H1 (cell line): Measurements from ENCODE around the gene CMSS1. TPM values are rescaled to one million over a fixed set of nuclear protein-coding genes. Genes with fewer than 3 reads are reported as not detected.

Experiments used
- CTCF ChIA-PET: fragments of 300-600 bp; sonication (Branson Sonifier 250); formaldehyde crosslinking; loops from one replicate; lab custom pipeline; 2021; ENCODE audit not compliant: partially characterized antibody; lab: Charles Lee
- POLR2A ChIA-PET: fragments of 300-600 bp; sonication (Branson Sonifier 250); formaldehyde crosslinking; loops from one replicate; lab custom pipeline; 2021; ENCODE audit warnings: inconsistent platforms; ENCODE audit not compliant: partially characterized antibody; lab: Charles Lee
- DNase-seq, 2 experiments: peaks; one replicate each; pipeline versions ENCODE4 v3.0.0 to v3.0.0-alpha.2; 2010 to 2022; ENCODE audit warnings: low spot score in 2 of 2, low read depth in 1 of 2, mixed read lengths in 1 of 2
- FAIRE-seq: peaks from 2 replicates; lab custom pipeline; 2011; peaks lifted over from hg19 to GRCh38; lab: Jason Lieb, UNC
- H2AFZ ChIP-seq: 2 replicates; pipeline ENCODE4 v1.8.1; 2012; ENCODE audit warnings: low read length, inconsistent platforms
- H2AK5ac ChIP-seq: 2 replicates; pipeline ENCODE4 v1.6.1; 2013; ENCODE audit warnings: low read depth, low read length
- H2BK120ac ChIP-seq: replicated peaks from 2 replicates; pipeline ENCODE3; 2013; ENCODE audit warnings: low read depth, low read length, inconsistent platforms
- H2BK12ac ChIP-seq: 2 replicates; pipeline ENCODE4 v1.6.1; 2013; ENCODE audit warnings: low read depth, low read length
- H2BK15ac ChIP-seq: 2 replicates; pipeline ENCODE4 v1.6.1; 2013; ENCODE audit warnings: low read length
- H2BK20ac ChIP-seq: 2 replicates; pipeline ENCODE4 v1.6.1; 2013; ENCODE audit warnings: low read length
- H2BK5ac ChIP-seq: 2 replicates; pipeline ENCODE4 v1.6.1; 2013; ENCODE audit warnings: low read depth, low read length
- H3K14ac ChIP-seq: 2 replicates; pipeline ENCODE4 v1.6.1; 2013; ENCODE audit warnings: inconsistent platforms; ENCODE audit not compliant: insufficient read length
- H3K18ac ChIP-seq: 2 replicates; pipeline ENCODE4 v1.6.1; 2013; ENCODE audit warnings: low read length; ENCODE audit errors: extremely low read depth
- H3K23ac ChIP-seq: 2 replicates; pipeline ENCODE4 v1.6.1; 2013; ENCODE audit warnings: inconsistent platforms; ENCODE audit not compliant: insufficient read length
- H3K23me2 ChIP-seq: 2 replicates; pipeline ENCODE4 v1.6.1; 2013; ENCODE audit warnings: low read depth, low read length
- H3K27ac ChIP-seq: 2 replicates; pipeline ENCODE4 v1.6.1; 2011; ENCODE audit warnings: low read depth, low read length, inconsistent platforms
- H3K27me3 ChIP-seq, 4 experiments: replicated peaks in 1 of 4; 1 replicate in 1 of 4; 2 replicates in 3 of 4; pipeline versions ENCODE4 v1.6.1 to v1.8.1; 2011 to 2013; ENCODE audit warnings: low read length in 3 of 4, mild to moderate bottlenecking in 3 of 4, inconsistent platforms in 2 of 4, mixed read lengths in 2 of 4, moderate library complexity in 1 of 4; ENCODE audit not compliant: control insufficient read depth in 3 of 4, insufficient read depth in 3 of 4; ENCODE audit errors: extremely low read depth in 1 of 4
- H3K36me3 ChIP-seq, 4 experiments: 2 replicates each; pipeline versions ENCODE4 v1.6.1 to v1.8.1; 2011 to 2013; ENCODE audit warnings: mild to moderate bottlenecking in 4 of 4, low read length in 3 of 4, moderate library complexity in 2 of 4, control low read depth in 1 of 4, inconsistent platforms in 1 of 4; ENCODE audit not compliant: insufficient read depth in 4 of 4, control insufficient read depth in 2 of 4
- H3K4ac ChIP-seq: replicated peaks from 2 replicates; pipeline ENCODE3; 2013; ENCODE audit warnings: low read length, low read depth, mixed read lengths, inconsistent platforms; ENCODE audit not compliant: insufficient read length
- H3K4me1 ChIP-seq, 4 experiments: replicated peaks in 1 of 4; 1 replicate in 1 of 4; 2 replicates in 3 of 4; pipeline versions ENCODE4 v1.6.1 to v1.8.1; 2011 to 2013; ENCODE audit warnings: low read length in 3 of 4, inconsistent platforms in 2 of 4, mixed read lengths in 1 of 4; ENCODE audit not compliant: insufficient read depth in 4 of 4, control insufficient read depth in 3 of 4
- H3K4me2 ChIP-seq, 2 experiments: 2 replicates each; pipeline versions ENCODE4 v1.6.1 to v1.8.1; 2011 to 2013; ENCODE audit warnings: low read depth in 2 of 2, low read length in 2 of 2, control low read depth in 1 of 2, inconsistent platforms in 1 of 2, mild to moderate bottlenecking in 1 of 2; ENCODE audit not compliant: insufficient read depth in 1 of 2
- H3K4me3 ChIP-seq, 4 experiments: fragments of 200-600, 300-600 bp in 1 of 4; sonication (generic), shearing (Covaris generic), sonication (Bioruptor Twin) in 1 of 4; 2 replicates each; pipeline versions ENCODE4 v1.5.1 to v1.8.1; 2011 to 2016; ENCODE audit warnings: low read length in 4 of 4, low read depth in 3 of 4, control low read depth in 2 of 4, inconsistent platforms in 2 of 4, mild to moderate bottlenecking in 2 of 4, mixed read lengths in 1 of 4, moderate library complexity in 1 of 4; ENCODE audit not compliant: insufficient read depth in 2 of 4; ENCODE audit errors: extremely low read depth in 1 of 4
- H3K56ac ChIP-seq: replicated peaks from 2 replicates; pipeline ENCODE3; 2013; ENCODE audit warnings: low read depth, mild to moderate bottlenecking, mixed read lengths, low read length, inconsistent platforms; ENCODE audit not compliant: insufficient read length
- H3K79me1 ChIP-seq: 2 replicates; pipeline ENCODE4 v1.6.1; 2013; ENCODE audit warnings: low read depth, low read length, control low read depth
- H3K79me2 ChIP-seq, 2 experiments: 2 replicates each; pipeline versions ENCODE4 v1.6.1 to v1.8.1; 2012 to 2013; ENCODE audit warnings: low read length in 2 of 2, mild to moderate bottlenecking in 2 of 2, inconsistent platforms in 1 of 2; ENCODE audit not compliant: insufficient read depth in 2 of 2, control insufficient read depth in 1 of 2
- H3K9ac ChIP-seq, 4 experiments: replicated peaks in 1 of 4; 1 replicate in 1 of 4; 2 replicates in 3 of 4; pipeline versions ENCODE4 v1.6.1 to v1.8.1; 2011 to 2013; ENCODE audit warnings: low read depth in 3 of 4, low read length in 3 of 4, control low read depth in 2 of 4, mild to moderate bottlenecking in 2 of 4, moderate library complexity in 2 of 4, inconsistent platforms in 1 of 4; ENCODE audit errors: extremely low read depth in 1 of 4
- H3K9me3 ChIP-seq, 2 experiments: 2 replicates each; pipeline versions ENCODE4 v1.6.1 to v1.8.1; 2012 to 2013; ENCODE audit warnings: mild to moderate bottlenecking in 2 of 2, moderate library complexity in 2 of 2, control low read depth in 1 of 2, inconsistent platforms in 1 of 2, low read depth in 1 of 2, low read length in 1 of 2, mixed read lengths in 1 of 2; ENCODE audit not compliant: insufficient read depth in 2 of 2
- H4K20me1 ChIP-seq, 2 experiments: replicated peaks in 1 of 2; 2 replicates each; pipeline versions ENCODE3 to v1.8.1; 2011 to 2013; ENCODE audit warnings: inconsistent platforms in 2 of 2, low read length in 2 of 2, mild to moderate bottlenecking in 1 of 2; ENCODE audit not compliant: insufficient read depth in 2 of 2, control insufficient read depth in 1 of 2
- H4K5ac ChIP-seq: 2 replicates; pipeline ENCODE4 v1.6.1; 2013; ENCODE audit warnings: low read length, low read depth, mixed read lengths, inconsistent platforms; ENCODE audit not compliant: insufficient read length
- H4K8ac ChIP-seq: 2 replicates; pipeline ENCODE4 v1.8.0; 2013; ENCODE audit warnings: mild to moderate bottlenecking, moderate library complexity, low read length, inconsistent platforms; ENCODE audit not compliant: insufficient read depth; ENCODE audit errors: extremely low read depth
- H4K91ac ChIP-seq: replicated peaks from 2 replicates; pipeline ENCODE3; 2013; ENCODE audit warnings: low read length, mixed read lengths, inconsistent platforms; ENCODE audit not compliant: insufficient read length
- BRCA1 ChIP-seq: IDR thresholded peaks from 2 replicates; pipeline ENCODE4 v1.6.1; 2012; ENCODE audit warnings: low read depth, low read length, improper control_type of control experiment
- CBX8 ChIP-seq: fragments of 300-800, 300-1000 bp; sonication (generic); IDR thresholded peaks from 2 replicates; pipeline ENCODE4 v1.7.1; 2016; ENCODE audit warnings: low read depth, low read length, borderline replicate concordance
- EGR1 ChIP-seq: IDR thresholded peaks from 2 replicates; pipeline ENCODE4 v1.6.1; 2011; ENCODE audit warnings: low read depth, low read length, borderline replicate concordance
- EP300 ChIP-seq, 2 experiments: IDR thresholded peaks; 1 replicate in 1 of 2; 2 replicates in 1 of 2; pipeline ENCODE4 v1.6.1; 2011 to 2012; ENCODE audit warnings: low read depth in 2 of 2, low read length in 2 of 2, mild to moderate bottlenecking in 2 of 2, borderline replicate concordance in 1 of 2, inconsistent platforms in 1 of 2, moderate library complexity in 1 of 2
- GABPA ChIP-seq: IDR thresholded peaks from 2 replicates; pipeline ENCODE4 v1.6.1; 2011; ENCODE audit warnings: mild to moderate bottlenecking, low read length, moderate library complexity, borderline replicate concordance; ENCODE audit not compliant: insufficient read depth
- MAFK ChIP-seq: IDR thresholded peaks from 2 replicates; pipeline ENCODE4 v1.6.1; 2012; ENCODE audit warnings: low read depth, mild to moderate bottlenecking, improper control_type of control experiment, low read length
- NANOG ChIP-seq: IDR thresholded peaks from 2 replicates; pipeline ENCODE4 v1.6.1; 2011; ENCODE audit warnings: low read length, low read depth, mild to moderate bottlenecking, inconsistent platforms; ENCODE audit not compliant: insufficient read depth, poor library complexity, severe bottlenecking
- RBBP5 ChIP-seq: IDR thresholded peaks from 2 replicates; pipeline ENCODE4 v1.7.1; 2012; ENCODE audit warnings: low read depth, mild to moderate bottlenecking, inconsistent platforms, low read length, moderate library complexity, borderline replicate concordance
- RXRA ChIP-seq: IDR thresholded peaks from 2 replicates; pipeline ENCODE4 v1.6.1; 2011; ENCODE audit warnings: low read depth, mild to moderate bottlenecking, low read length, moderate library complexity; ENCODE audit not compliant: insufficient read depth
- SP2 ChIP-seq: IDR thresholded peaks from 2 replicates; pipeline ENCODE4 v1.6.1; 2012; ENCODE audit warnings: mild to moderate bottlenecking, low read length, inconsistent platforms
- SP4 ChIP-seq: IDR thresholded peaks from 2 replicates; pipeline ENCODE4 v1.6.1; 2012; ENCODE audit warnings: low read length, inconsistent platforms
- TAF7 ChIP-seq: optimal IDR thresholded peaks from 2 replicates; pipeline ENCODE3; 2011; ENCODE audit warnings: low read depth, mild to moderate bottlenecking, inconsistent platforms, low read length, moderate library complexity, borderline replicate concordance
- ZNF274 ChIP-seq: IDR thresholded peaks from 2 replicates; pipeline ENCODE4 v1.7.0; 2012; ENCODE audit warnings: low read length, borderline replicate concordance; ENCODE audit errors: extremely low read depth
- WGBS, 2 experiments: shearing (Covaris generic) in 1 of 2; methylation state at CpG; one replicate each; pipeline versions ENCODE4 v1.1.6 to v1.1.7; 2013 to 2015; ENCODE audit warnings: low lambda C conversion rate in 2 of 2, mixed read lengths in 2 of 2, inconsistent platforms in 1 of 2, low coverage in 1 of 2, missing lambda C conversion rate in 1 of 2; ENCODE audit not compliant: insufficient replicate concordance in 2 of 2, insufficient coverage in 1 of 2, insufficient read length in 1 of 2; ENCODE audit errors: extremely low coverage in 1 of 2, missing lambda C conversion rate in 1 of 2; 5-methylcytosine and 5-hydroxymethylcytosine counted together
- polyA plus RNA-seq, 7 experiments: library from polyadenylated mRNA; depleted of rRNA in 3 of 7; stranded (reverse) in 5 of 7; unstranded in 2 of 7; fragments of >200 nt in 5 of 7; fragments of 200-250 nt in 2 of 7; gene quantifications; 1 replicate in 5 of 7; 2 replicates in 1 of 7; 4 replicates in 1 of 7; pipeline versions ENCODE4 v1.2.1 to v1.2.3, GENCODE V29; 2011 to 2013; ENCODE audit warnings: missing spikeins in 2 of 7, mixed read lengths in 2 of 7
- total RNA-seq: library from RNA; stranded (reverse); fragmentation: NEBNext Ultra II Directional; extraction: Animal tissue kit (Norgen Biotek cat#: 25700); gene quantifications from 2 replicates; pipeline ENCODE4 v1.2.1, GENCODE V29; 2021

Gene CMSS1
- total and polyA plus RNA-seq, 2 of the 8 experiments (the other 6 are each of a cell fraction or from before 2014, with no cell fraction given), result 15.2 to 75.1 TPM

DNA sequence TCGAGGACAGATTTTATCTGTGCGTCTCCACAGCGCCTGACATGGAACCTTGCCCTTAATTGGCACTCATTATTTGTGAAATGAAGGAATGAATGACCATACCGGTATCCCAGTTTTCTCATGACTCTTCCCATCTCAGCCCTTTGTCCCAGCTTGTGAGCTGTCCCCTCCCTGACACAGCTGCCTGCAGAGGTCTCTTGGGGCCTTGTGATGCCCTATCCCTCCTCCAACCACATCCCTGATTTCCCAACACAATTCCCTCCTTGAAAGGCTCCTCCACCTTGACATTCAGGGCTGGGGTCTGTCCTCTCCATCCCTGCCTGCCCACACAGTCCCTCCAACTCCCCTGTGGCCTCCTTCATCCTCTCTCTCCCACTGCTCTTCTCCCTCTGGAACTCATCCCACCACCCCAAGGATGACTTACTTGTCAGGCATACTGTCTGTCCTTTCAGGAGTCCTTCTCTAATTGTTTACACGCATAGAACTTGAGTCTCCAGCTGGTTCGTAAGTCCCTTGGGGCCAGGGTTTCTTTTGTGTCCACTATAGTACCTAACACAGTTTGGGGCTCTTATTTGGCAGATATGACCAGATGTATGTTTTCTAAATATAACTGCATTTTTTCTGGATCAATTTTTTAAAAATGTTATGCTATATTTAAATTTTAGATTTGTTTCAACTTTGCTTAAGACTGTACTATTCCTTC, 332.2 kb downstream of the CMSS1 start:
- H3K36me3 ChIP-seq, result peaks cover 0 to 4% (median 0%) of the 10 kb centered on the region in 4 experiments; a peak in 1 of 8 replicates
- no peak overlapping the region for H3K56ac ChIP-seq
- TF ChIP-seq BRCA1, result no peak
- TF ChIP-seq ZNF274, result no peak
- no peak for TF ChIP-seq RXRA
- TF ChIP-seq SP2, result no peak
- no peak for TF ChIP-seq EP300 (IDR thresholded peaks at IDR 0.05; ENCODE audit: borderline replicate concordance in 1 of 2, low read depth in 2 of 2, low read length in 2 of 2)
- TF ChIP-seq TAF7, result no peak
- TF ChIP-seq NANOG, result no peak
- TF ChIP-seq SP4, result no peak
- TF ChIP-seq RBBP5, result no peak
- TF ChIP-seq MAFK, result no peak
- no peak for TF ChIP-seq CBX8
- no peak for TF ChIP-seq EGR1
- no peak for TF ChIP-seq GABPA

More for the DNA sequence above, 332.2 kb downstream of the CMSS1 start:
- no peak overlapping the region for H3K23ac ChIP-seq
- H3K4me1 ChIP-seq, result no peaks in the 10 kb centered on the region
- WGBS, 2 experiments, result 92% methylated on average over 6 of the region's 6 CpGs; no CpG with 5 or more reads in 1 of the 2 experiments
- H2AFZ ChIP-seq, result no peak overlapping the region
- no peak overlapping the region for H3K4ac ChIP-seq
- no peak overlapping the region for H3K18ac ChIP-seq
- H3K27ac ChIP-seq, result no peak overlapping the region
- H2BK15ac ChIP-seq, result no peak overlapping the region
- POLR2A ChIA-PET, result no interaction called here
- CTCF ChIA-PET, result interaction anchor here (0.6 to 1.3 kb wide), 3 partner anchors 37 to 105 kb away, joined by 3 read pairs; no protein-coding TSS in a partner anchor
- no peaks in the 10 kb centered on the region for H3K23me2 ChIP-seq
- H4K91ac ChIP-seq, result no peak overlapping the region
- H4K20me1 ChIP-seq, result no peaks in the 10 kb centered on the region
- H3K9me3 ChIP-seq, result no peaks in the 10 kb centered on the region
- no peak for FAIRE-seq
- no peak for DNase-seq
- H2BK120ac ChIP-seq, result no peak overlapping the region
- no peak overlapping the region for H3K4me2 ChIP-seq
- H3K79me1 ChIP-seq, result no peaks in the 10 kb centered on the region
- H4K5ac ChIP-seq, result no peak overlapping the region
- H4K8ac ChIP-seq, result no peak overlapping the region
- H2BK5ac ChIP-seq, result peak overlapping the region; percentile 52; the same call in 1 of the 2 replicates
- H3K27me3 ChIP-seq, result no peaks in the 10 kb centered on the region
- H3K14ac ChIP-seq, result no peak overlapping the region
- H3K9ac ChIP-seq, result no peak overlapping the region
- H3K4me3 ChIP-seq, result no peak overlapping the region
- peak overlapping the region; percentile 80; the same call in 1 of the 2 replicates for H2BK12ac ChIP-seq
- no peaks in the 10 kb centered on the region for H3K79me2 ChIP-seq
- H2AK5ac ChIP-seq, result no peak overlapping the region
- H2BK20ac ChIP-seq, result no peak overlapping the region
